Activated CD8-positive, alpha-beta memory T cell treated with anti-CD3 and anti-CD28 coated beads, Interleukin-2, amount 50 U/mL, for 48 hours (primary cell): Measurements from ENCODE around the gene OR2F2.

ENCODE experiments used
- DNase-seq: peaks from one replicate; pipeline ENCODE4 v3.0.0-alpha.2; 2020

Gene OR2F2

GRCh38 chr7:143934526-143935325, at the start of gene OR2F2:
OR2F2 (plus strand) TSS chr7:143935233; CDS start chr7:143935233, 0 bp downstream.
- no peak for DNase-seq

- no peak for DNase-seq
Measured at GRCh38 chr7:143885951-143886350, 49.1 kb upstream of the OR2F2 start.

- no peak for DNase-seq
Measured at GRCh38 chr7:143886826-143887477, 48.1 kb upstream of the OR2F2 start.

- DNase-seq, result no peak
Measured at GRCh38 chr7:143889068-143889467, 46.0 kb upstream of the OR2F2 start.

GRCh38 chr7:143890558-143890957, 44.5 kb upstream of the OR2F2 start:
- no peak for DNase-seq

- DNase-seq, result no peak
Measured at GRCh38 chr7:143891457-143891856, 43.6 kb upstream of the OR2F2 start.

GRCh38 chr7:143892527-143893300, 42.3 kb upstream of the OR2F2 start:
- no peak for DNase-seq

- DNase-seq, result no peak
Measured at GRCh38 chr7:143896667-143897066, 38.4 kb upstream of the OR2F2 start.

GRCh38 chr7:143898810-143899209, 36.2 kb upstream of the OR2F2 start:
- DNase-seq, result no peak

- DNase-seq, result no peak
Measured at GRCh38 chr7:143900230-143900766, 34.7 kb upstream of the OR2F2 start.

GRCh38 chr7:143901332-143901667, 33.7 kb upstream of the OR2F2 start:
- peak; percentile 64 for DNase-seq

- peak; percentile 91 for DNase-seq
Measured at GRCh38 chr7:143901668-143902331, 33.2 kb upstream of the OR2F2 start, which contains the start of gene TCAF1. TCAF1 (minus strand) TSS chr7:143902176; CDS start chr7:143876608, 25,568 bp downstream.

GRCh38 chr7:143902332-143902899, 32.6 kb upstream of the OR2F2 start:
- DNase-seq, result no peak

GRCh38 chr7:143905509-143905908, 29.5 kb upstream of the OR2F2 start:
- no peak for DNase-seq

- DNase-seq, result no peak
Measured at GRCh38 chr7:143906151-143906550, 28.9 kb upstream of the OR2F2 start.

GRCh38 chr7:143906895-143907294, 28.1 kb upstream of the OR2F2 start:
- no peak for DNase-seq

GRCh38 chr7:143908120-143908519, 26.9 kb upstream of the OR2F2 start:
- DNase-seq, result no peak

GRCh38 chr7:143909863-143910262, 25.2 kb upstream of the OR2F2 start:
- no peak for DNase-seq

GRCh38 chr7:143910473-143911248, 24.4 kb upstream of the OR2F2 start:
- DNase-seq, result no peak

- no peak for DNase-seq
Measured at GRCh38 chr7:143913945-143914615, 21.0 kb upstream of the OR2F2 start.
